Measurements from ENCODE around the gene IRF8. TPM values are rescaled to one million over a fixed set of nuclear protein-coding genes. Genes with fewer than 3 reads are reported as not detected.

Gene IRF8
- total RNA-seq, 1 experiment from 2014 or later, result 0.28 TPM

GRCh38 chr16:85901773-85902365, 2.9 kb downstream of the IRF8 start:
- H3K4me1 Mint-ChIP-seq, result peaks cover 15% of the 10 kb centered on the region in 2 experiments
- Histone ChIP-seq H4K20me1 (ENCODE audit: control insufficient read depth, insufficient read depth, insufficient read length) (no peaks in the 10 kb centered on the region), H3K9ac (ENCODE audit: extremely low read depth, insufficient read length, low read length) (no peak overlapping the region), H2BK12ac (ENCODE audit: insufficient read length, low read depth, low read length) (no peak overlapping the region), H3K56ac (ENCODE audit: insufficient read length, low read depth, low read length) (no peak overlapping the region), H3K4me1 (ENCODE audit: insufficient read depth, low read length) (no peaks in the 10 kb centered on the region), H2AFZ (ENCODE audit: low read length) (no peak overlapping the region), H3K18ac (ENCODE audit: insufficient read length, low read depth, low read length) (no peak overlapping the region), H4K91ac (ENCODE audit: insufficient read length, low read depth, low read length) (no peak overlapping the region), H3T11ph (ENCODE audit: low read length) (no peak overlapping the region), H2BK120ac (ENCODE audit: low read depth, low read length, poor library complexity, severe bottlenecking) (no peak overlapping the region), H3K14ac (ENCODE audit: insufficient read depth, low read length) (no peak overlapping the region), H2AK5ac (ENCODE audit: insufficient read length, low read length) (no peak overlapping the region), H2BK5ac (ENCODE audit: insufficient read length, low read length) (no peak overlapping the region), H4K5ac (ENCODE audit: insufficient read length, low read depth, low read length) (no peak overlapping the region), H3K9me3 (ENCODE audit: control insufficient read depth, low read depth, low read length) (no peaks in the 10 kb centered on the region), H3K79me2 (ENCODE audit: insufficient read depth, low read length) (no peaks in the 10 kb centered on the region), H3K27ac (ENCODE audit: insufficient read length, low read depth, low read length) (no peak overlapping the region), H3K4me2 (ENCODE audit: insufficient read depth, insufficient read length, low read length) (no peak overlapping the region), H2BK20ac (ENCODE audit: low read depth, low read length, poor library complexity, severe bottlenecking) (no peak overlapping the region), H3K79me1 (ENCODE audit: insufficient read depth, low read depth, low read length, poor library complexity, severe bottlenecking) (no peaks in the 10 kb centered on the region), H3K4ac (ENCODE audit: low read depth, low read length) (no peak overlapping the region), H3K23ac (ENCODE audit: insufficient read length, low read depth, low read length) (no peak overlapping the region), H2BK15ac (ENCODE audit: low read depth, low read length) (no peak overlapping the region), H3K23me2 (ENCODE audit: insufficient read length, low read depth, low read length, poor library complexity, severe bottlenecking) (peaks cover 8% of the 10 kb centered on the region), H4K8ac (replicated peaks; ENCODE audit: insufficient read length, low read depth, low read length) (no peak overlapping the region), H3K27me3 (ENCODE audit: insufficient read depth, low read length) (peaks cover 18% of the 10 kb centered on the region; the same call in 1 of the 2 replicates)
- DNase-seq, result no peak
- peaks cover 88% of the 10 kb centered on the region for H3K27me3 Mint-ChIP-seq (ENCODE audit: low read depth)
- no peak overlapping the region for H3K27ac Mint-ChIP-seq
- H3K4me3 Mint-ChIP-seq, result no peak overlapping the region
- no CpG with 5 or more reads among the region's 7 CpGs for WGBS (ENCODE audit: extremely low coverage, insufficient read length, low lambda C conversion rate)
- no peak for TF ChIP-seq CTCF (conservative IDR thresholded peaks at IDR 0.05)
- H3K9me3 Mint-ChIP-seq, result peaks cover 0 to 12% of the 10 kb centered on the region in 2 experiments; a peak in 4 of 5 replicates
- no peaks in the 10 kb centered on the region; a peak in 1 of 7 replicates for H3K36me3 Mint-ChIP-seq (ENCODE audit: insufficient read depth in 1 of 3, low read depth in 3 of 3)

All from H9 (cell line).